OCI-LY1 (cell line): ENCODE results near the gene S1PR5.

Experiments
- EZH2 ChIP-seq: fragments of 200-600 bp; sonication (generic), shearing (Covaris generic); IDR thresholded peaks from 2 replicates; pipeline ENCODE4 v1.8.0; 2017; ENCODE audit warnings: borderline replicate concordance, mixed run types, mild to moderate bottlenecking, antibody characterized with exemption, low read length, moderate library complexity, mixed read lengths
- TF ChIP-seq, protein P1 (sequence below): fragments of 200-600 bp; sonication (generic), shearing (Covaris generic); IDR thresholded peaks from 2 replicates; pipeline ENCODE4 v1.5.1; 2017; ENCODE audit warnings: mild to moderate bottlenecking, antibody characterized with exemption, low read length, moderate library complexity, mixed read lengths

GRCh38 chr19:10548746-10549276 lies 31.6 kb upstream of the S1PR5 start:
- TF ChIP-seq, protein P1, sequence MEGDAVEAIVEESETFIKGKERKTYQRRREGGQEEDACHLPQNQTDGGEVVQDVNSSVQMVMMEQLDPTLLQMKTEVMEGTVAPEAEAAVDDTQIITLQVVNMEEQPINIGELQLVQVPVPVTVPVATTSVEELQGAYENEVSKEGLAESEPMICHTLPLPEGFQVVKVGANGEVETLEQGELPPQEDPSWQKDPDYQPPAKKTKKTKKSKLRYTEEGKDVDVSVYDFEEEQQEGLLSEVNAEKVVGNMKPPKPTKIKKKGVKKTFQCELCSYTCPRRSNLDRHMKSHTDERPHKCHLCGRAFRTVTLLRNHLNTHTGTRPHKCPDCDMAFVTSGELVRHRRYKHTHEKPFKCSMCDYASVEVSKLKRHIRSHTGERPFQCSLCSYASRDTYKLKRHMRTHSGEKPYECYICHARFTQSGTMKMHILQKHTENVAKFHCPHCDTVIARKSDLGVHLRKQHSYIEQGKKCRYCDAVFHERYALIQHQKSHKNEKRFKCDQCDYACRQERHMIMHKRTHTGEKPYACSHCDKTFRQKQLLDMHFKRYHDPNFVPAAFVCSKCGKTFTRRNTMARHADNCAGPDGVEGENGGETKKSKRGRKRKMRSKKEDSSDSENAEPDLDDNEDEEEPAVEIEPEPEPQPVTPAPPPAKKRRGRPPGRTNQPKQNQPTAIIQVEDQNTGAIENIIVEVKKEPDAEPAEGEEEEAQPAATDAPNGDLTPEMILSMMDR, result no peak
- TF ChIP-seq EZH2, result no peak
